HS-27A (cell line): ENCODE results near the gene TRMT112.
"Not testable (repeated sequence)": the region's sequence is repeated elsewhere in the genome, so short reads cannot be mapped to it uniquely, and the experiment has no call there.

Experiments used
- DNase-seq: peaks from one replicate; pipeline ENCODE4 v3.0.0-alpha.2; 2012; ENCODE audit warnings: low read depth, missing footprints

TRMT112 gene

DNA sequence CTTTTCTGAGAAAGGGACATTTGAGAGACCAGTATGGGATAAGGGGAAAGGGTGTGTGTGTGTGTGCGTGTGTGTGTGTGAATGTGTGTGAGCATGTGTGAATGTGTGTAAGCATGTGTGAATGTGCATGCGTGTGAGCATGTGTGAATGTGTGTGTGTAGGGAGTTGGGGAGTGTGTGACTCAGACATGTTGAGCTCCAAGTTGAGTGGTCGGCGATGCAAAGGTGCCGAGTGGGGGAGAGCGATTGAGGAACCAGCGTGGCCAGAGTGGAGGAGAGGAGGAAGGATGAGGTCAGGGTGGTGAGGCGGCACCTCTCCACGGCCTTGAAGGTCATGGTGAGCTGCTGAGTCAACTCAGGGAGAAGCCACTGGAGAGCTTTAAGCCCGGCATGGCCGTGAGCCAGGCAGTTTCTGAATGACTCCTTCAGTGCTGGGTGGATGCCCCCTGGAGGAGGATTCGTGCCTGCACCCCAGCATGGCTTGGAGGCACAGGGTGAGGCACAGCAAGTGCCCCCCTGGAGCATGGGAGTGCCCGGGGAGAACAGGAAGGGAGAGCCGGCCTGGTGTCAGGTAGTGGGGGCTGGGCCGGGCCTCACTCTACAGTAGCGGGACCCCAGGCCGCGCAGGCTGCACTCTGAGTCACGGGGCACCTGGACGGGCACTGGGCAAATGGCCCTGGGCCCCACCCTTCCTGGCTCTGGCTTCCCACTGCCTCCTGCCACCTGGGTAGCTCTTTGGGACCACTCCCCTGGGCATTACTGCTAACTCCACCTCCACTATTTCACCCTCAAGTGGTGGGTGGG, 14.4 kb upstream of the TRMT112 start:
- DNase-seq: peak; percentile 92

DNA sequence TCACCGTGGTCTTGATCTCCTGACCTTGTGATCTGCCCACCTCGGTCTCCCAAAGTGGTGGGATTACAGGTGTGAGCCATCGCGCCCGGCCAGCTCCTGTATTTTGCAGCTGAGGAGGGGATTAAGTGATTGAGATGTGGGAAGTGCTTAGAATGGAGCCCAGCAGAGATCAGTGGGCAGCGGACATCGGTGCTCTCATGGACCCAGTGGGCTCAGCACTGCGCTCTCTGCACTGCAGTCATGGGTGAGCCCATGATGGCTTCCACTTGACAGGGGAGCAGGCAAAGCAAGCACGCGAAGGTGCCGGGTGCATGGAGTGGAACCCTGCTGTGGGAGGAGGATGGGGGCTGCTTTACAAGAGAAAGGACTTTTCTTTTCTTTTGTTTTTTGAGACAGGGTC, 13.5 kb upstream of the TRMT112 start:
- no peak for DNase-seq

DNA sequence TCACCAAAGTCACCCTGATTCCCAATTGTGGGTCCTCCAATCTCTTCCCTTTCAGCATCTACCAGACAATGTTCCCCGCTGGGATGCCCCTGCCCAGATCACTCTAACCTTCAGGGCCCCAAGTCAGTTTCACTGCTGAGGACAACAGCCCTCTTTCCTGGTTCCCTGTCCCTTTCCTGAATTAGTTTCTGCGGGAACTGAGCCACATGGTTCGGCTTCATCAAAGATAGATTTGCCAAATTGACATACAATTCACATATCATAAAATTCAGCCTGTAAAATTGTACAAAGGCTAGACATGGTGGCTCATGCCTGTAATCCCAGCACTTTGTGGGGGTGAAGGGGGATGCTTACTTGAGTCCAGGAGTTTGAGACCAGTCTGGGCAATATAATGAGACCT, 10.6 kb upstream of the TRMT112 start:
- no peak for DNase-seq

DNA sequence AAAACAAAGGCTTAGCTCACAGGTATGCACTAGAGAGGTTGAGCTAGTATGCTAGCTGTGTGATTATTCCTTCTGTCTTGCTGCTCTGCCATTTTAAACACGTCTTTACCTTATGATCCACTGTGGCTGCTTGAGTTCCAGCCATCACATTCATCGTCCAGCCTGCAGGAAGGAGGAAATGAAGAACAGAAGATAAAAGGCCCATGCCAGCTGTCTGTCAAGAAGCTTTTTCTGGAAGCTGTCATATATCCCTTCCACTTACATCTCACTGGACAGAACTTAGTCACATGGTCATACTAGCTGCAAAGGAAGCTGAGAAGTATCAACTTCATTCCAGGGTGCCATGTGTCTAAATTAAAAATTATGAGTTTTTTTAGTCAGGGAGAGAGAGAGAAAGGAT, 10.0 kb upstream of the TRMT112 start:
- no peak for DNase-seq

DNA sequence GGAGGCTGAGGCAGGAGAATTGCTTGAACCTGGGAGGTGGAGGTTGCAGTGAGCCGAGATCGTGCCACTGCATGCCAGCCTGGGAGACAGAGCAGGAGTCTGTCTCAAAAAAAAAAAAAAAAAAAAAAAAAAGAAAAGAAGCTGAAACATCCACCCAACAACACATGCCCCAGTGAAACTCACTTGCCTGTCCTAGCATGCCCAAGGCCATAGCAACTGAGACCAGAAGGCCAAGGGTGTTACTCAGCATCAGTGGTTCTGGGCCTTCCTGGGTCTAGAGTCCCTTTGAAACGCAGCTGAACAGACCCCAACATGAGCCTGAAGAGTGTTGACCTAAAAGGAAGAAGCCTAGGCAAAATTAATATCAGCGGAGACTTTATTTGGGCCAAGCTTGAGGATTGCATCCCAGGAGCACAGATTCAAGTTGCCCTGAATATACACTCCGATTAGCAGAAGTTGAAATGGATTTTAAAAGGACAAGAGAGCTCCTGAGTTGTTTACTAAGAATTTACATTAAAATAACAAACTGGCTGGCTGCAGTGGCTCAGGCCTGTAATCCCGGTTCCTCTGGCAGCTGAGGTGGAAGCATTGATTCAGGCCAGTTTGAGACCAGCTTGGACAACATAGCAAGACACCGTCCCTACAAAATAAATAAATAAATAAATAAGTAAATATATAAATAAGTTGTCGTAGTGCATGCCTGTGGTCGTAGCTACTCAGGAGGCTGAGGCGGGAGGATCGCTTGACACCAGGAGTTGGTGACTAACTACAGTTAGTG, 7.5 kb upstream of the TRMT112 start:
- DNase-seq: no peak

DNA sequence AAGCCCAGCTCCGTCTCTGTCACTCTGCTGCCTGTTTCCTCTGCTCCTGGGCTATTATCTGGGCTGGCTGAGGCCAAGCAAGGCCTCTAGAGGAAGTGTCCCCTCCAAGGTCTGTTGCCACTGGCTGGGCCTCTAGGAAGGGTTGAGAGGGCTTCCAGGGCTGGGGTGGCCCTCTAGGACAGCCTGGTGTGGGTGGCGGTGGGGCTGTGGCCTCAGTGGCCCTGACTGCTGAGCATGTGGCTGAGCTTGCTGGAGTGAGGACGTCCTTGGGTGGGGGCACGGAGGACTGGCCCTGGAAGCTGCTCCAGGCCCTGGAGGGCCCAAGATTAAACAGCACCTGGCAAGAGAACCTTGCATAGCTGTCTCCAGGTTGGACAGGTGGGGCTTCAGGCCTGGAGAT, 6.6 kb upstream of the TRMT112 start:
- not testable (repeated sequence) for DNase-seq

DNA sequence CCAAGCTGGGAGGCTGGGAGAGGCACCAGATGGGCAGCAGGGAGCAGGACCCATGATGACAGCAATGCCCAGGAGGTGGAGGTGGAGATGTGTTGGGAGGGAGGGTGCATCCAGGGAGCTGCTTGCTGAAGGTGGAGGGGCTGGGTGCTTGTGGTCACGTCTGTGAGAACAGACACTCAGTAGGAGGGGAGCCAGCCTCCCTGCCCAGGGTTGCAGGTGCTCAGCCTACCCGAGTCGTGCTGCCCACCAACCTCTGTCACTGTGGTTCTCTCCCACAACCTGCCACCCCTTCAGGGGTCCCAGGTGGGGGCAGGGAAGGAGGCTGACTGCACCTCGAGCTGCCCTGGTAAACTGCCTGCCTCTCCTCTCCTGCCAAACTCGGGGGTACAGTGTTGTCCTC, 6.0 kb upstream of the TRMT112 start:
- no peak for DNase-seq

DNA sequence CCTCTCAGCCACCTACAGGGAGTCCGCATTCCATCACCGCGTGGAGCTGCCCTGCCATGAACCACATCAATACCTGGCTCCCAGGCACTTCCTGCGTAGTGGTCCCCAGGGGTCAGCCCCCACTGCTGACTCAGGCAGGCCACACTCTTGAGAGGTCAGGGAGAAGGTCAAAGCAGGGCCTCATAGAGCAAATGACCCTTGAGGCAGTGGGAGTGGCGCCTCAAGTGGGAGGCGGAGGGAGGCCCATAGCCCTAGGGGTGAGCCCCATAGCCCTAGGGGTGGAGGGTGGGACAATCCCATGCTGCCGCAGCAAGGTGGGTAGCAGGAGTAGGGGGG, 5.5 kb upstream of the TRMT112 start:
- no peak for DNase-seq

DNA sequence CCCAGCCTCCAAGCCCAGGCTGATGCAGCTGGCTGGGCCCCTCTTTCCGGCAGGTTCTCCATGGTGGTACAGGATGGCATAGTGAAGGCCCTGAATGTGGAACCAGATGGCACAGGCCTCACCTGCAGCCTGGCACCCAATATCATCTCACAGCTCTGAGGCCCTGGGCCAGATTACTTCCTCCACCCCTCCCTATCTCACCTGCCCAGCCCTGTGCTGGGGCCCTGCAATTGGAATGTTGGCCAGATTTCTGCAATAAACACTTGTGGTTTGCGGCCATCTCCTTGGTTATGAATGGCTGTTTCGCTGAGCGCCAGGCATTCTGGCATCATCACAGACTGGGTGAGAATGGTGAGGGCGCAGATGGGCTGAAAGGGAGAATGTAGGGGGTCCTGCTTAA, 4.2 kb upstream of the TRMT112 start:
- DNase-seq: no peak

DNA sequence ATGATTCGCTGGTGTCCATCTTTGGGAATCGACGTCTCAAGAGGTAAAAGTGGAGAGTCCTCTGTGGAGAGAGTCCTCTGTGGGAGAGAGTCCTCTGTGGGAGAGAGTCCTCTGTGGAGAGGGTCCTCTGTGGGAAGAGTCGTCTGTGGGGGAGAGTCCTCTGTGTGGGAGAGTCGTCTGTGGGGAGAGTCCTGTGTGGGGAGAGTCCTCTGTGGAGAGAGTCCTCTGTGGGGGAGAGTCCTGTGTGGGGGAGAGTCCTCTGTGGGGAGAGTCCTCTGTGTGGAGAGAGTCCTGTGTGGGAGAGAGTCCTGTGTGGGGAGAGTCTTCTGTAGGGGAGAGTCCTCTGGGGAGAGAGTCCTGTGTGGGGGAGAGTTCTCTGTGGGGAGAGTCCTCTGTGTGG, 3.7 kb upstream of the TRMT112 start:
- no peak for DNase-seq

DNA sequence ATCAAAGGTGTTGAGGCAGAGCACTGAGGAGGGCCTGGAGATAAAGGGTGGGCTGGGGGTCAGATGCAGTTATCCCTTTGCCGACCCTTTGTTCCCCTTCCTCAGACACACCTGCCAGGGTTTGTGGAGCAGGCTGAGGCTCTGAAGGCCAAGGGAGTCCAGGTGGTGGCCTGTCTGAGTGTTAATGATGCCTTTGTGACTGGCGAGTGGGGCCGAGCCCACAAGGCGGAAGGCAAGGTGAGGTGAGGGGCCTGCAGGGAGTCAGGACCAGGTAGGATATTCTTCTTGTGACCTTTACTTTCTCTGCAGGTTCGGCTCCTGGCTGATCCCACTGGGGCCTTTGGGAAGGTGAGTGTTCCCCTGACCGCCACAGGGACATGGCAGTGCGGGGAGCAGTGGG, 3.2 kb upstream of the TRMT112 start:
- DNase-seq: no peak

DNA sequence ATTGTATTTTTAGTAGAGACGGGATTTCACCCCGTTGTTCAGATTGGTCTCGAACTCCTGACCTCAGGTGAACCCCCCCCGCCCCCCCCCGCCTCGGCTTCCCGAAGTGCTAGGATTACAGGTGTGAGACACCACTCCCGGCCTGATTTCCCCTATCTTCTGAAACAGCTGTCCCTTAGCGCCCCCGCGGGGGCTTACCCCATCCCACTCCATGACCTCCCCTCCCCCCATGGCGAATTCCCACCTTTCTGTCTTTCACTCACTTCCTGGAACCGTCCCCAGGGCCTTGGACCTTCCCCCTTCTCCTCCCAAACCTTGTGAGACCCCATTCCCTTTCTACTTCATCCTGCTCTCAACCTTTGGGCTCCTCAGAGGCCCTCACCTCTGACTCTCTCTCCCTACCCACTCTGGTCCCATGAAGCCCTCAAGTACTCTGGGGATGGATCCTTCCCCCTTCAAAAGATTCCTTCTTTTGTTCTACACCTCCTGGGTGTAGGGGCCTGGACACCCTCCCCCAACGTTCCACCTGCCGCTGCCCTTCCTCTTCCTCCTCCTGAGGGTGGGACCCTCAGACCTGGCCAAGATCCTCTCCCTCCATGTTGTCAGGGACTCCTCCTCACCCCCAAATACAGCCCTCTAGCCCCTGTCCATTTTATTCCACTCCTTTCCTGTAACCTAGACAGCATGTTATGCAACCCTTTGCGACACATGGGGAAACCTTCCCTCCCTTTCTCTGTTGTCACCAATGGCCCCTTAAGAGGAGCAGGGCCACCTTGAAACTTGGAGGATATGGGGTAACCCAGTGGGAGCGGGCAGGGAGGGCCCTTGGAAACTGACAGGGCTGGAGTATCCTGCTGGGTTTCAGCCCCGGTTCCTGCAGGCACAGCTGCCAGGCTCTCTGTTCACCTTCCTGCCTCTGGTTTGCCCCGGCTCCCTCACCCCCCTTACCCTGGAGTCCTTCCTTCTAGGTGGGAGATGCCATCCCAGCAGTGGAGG, 1.7 kb upstream of the TRMT112 start:
- DNase-seq: no peak

DNA sequence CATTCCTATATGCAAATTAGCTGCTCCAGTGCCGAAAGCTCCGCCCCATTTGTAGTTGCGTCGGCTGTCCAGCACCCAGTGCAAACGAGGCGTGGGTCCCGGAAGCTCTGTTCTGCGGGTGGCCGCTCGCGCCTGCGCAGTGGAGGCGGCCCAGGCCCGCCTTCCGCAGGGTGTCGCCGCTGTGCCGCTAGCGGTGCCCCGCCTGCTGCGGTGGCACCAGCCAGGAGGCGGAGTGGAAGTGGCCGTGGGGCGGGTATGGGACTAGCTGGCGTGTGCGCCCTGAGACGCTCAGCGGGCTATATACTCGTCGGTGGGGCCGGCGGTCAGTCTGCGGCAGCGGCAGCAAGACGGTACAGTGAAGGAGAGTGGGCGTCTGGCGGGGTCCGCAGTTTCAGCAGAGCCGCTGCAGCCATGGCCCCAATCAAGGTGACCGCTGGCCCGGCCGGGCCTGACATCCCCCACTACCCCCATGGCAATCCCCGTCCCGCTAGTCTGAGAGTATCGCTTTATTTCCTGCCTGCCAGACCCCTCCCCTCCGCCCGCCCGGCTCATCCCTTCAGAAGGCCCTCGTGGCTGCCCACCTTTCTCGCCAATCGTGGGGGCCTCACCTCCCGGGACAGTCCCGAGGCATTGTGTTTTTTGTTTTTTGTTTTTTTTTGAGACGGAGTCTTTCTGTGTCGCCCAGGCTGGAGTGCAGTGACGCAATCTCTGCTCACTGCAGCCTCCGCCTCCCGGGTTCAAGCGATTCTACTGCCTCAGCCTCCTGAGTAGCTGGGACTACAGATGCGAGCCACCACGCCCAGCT, 804 bp upstream of the TRMT112 start, which contains the start of gene PRDX5:
Gene PRDX5, plus strand, starts transcription at position 161 of the 805 bp plus-strand sequence. Its CDS starts 95 bp downstream, at position 256.
- peak; percentile 94 for DNase-seq

DNA sequence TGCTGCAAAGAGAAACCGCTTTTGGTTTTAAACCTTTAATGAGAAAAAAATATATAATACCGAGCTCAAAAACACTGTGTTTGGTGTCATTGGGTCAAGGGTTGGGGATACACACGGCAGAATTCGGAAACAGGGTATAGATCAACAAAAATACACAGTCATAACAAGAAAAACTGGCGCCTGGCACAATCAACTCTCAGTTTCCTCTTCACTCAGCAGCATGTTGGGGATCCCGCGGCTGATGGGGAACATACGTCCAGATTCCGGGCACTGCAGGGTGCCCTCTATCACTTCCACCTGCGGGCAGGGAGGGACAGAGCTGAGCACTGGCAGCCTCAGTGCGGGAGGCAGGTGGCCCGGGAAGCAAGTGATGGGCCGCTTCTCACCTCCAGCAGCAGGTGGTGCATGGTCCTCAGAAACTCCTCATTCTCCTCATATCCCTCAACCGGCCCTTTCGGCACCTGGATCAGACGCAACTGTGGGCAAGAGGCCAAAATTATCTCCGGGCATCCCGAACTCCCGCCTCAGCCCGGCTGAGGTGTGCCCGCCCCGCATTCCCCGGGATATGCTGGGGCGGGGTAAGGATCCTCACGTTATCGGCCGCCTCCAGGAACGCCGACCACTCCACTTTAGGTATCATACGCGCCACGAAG, 561 bp downstream of the TRMT112 start:
- no peak for DNase-seq

DNA sequence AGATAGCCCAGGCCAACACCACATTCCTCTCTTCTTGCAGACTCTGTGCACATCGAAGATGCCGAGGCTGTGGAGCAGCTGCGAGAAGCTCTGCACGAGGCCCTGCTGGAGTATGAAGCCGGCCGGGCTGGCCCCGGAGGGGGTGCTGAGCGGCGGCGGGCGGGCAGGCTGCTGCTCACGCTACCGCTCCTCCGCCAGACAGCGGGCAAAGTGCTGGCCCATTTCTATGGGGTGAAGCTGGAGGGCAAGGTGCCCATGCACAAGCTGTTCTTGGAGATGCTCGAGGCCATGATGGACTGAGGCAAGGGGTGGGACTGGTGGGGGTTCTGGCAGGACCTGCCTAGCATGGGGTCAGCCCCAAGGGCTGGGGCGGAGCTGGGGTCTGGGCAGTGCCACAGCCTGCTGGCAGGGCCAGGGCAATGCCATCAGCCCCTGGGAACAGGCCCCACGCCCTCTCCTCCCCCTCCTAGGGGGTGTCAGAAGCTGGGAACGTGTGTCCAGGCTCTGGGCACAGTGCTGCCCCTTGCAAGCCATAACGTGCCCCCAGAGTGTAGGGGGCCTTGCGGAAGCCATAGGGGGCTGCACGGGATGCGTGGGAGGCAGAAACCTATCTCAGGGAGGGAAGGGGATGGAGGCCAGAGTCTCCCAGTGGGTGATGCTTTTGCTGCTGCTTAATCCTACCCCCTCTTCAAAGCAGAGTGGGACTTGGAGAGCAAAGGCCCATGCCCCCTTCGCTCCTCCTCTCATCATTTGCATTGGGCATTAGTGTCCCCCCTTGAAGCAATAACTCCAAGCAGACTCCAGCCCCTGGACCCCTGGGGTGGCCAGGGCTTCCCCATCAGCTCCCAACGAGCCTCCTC, 1.5 kb downstream of the TRMT112 start:
- DNase-seq: not testable (repeated sequence)

DNA sequence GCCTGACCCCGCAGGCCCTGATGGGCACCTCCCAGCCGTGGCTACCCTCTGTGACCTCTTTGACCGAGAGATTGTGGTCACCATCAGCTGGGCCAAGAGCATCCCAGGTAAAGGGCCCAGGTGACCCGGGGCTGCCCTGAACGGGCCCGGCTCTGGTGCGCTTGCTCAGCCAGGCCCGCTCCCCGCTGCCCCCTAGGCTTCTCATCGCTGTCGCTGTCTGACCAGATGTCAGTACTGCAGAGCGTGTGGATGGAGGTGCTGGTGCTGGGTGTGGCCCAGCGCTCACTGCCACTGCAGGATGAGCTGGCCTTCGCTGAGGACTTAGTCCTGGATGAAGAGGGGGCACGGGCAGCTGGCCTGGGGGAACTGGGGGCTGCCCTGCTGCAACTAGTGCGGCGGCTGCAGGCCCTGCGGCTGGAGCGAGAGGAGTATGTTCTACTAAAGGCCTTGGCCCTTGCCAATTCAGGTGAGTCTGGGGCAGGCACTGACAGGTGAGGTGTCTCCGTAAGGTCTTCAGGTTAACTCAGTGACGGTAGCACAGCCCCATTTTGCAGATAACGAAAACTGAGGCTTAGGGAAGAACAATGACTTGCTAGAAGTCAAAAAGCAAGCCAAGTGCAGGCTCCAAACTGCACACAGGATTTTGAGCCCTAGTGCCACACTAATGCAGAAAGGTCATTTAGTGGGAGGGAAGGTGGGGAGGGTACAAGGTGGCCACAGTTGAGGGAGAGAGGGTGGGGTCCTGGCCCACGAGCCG, 2.4 kb downstream of the TRMT112 start:
- no peak for DNase-seq

DNA sequence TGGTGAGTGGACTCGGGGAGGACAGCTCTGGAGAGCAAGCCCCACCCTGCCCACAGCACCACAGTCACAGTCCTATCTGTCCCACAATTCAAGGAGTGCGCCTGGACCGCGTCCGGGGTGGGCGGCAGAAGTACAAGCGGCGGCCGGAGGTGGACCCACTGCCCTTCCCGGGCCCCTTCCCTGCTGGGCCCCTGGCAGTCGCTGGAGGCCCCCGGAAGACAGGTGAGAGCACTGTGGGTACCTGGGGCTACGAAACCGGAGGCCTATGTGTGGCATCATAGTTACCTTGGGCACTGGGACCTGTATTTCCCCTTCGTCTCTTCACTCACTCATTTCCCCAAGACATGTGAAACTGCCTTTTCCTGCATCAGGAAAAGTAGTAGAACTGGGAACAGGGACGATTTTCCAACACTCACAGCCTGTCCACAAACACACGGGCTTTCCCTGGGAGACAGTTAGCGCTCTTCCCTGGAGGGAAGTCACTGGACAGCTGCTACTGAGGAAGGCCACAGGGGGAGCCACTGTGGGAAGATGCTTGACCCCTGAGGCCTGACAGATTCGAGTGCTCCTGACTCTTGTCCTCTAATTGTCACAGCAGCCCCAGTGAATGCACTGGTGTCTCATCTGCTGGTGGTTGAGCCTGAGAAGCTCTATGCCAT, 3.1 kb downstream of the TRMT112 start:
- no peak for DNase-seq

DNA sequence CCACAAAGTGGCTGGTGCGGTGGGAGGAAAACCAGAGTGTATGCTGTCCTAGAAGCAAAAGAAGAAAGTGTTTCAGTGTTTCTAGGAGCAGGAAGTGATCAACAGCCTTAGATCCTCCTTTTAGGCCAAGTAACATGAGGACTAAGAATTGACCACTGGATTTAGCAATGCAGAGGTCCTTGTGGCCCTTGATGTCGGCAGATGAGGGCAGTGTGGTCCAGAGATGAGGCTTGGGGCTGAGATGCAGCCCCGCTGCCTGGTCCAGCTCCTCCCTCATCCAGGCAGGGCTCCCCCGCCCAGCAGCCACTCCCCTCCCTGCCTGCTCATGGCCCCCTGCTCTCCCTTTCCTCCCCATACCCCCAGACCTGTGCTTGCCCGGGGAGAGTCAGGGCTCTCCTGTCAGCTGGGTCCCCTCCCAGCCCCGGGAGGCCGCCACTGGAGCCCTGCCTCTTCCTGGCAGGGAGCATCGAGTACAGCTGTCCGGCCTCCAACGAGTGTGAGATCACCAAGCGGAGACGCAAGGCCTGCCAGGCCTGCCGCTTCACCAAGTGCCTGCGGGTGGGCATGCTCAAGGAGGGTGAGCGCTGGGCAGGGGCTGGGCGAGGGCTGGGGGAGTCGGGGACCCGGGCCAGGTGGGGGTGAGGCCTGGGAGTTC, 3.7 kb downstream of the TRMT112 start:
- no peak for DNase-seq
